HCT116 (cell line): Measurements from ENCODE around the gene UVRAG.

Source experiments
- CTCF ChIP-seq, 3 experiments: fragments of 200-600 bp in 1 of 3; sonication (generic) in 1 of 3; IDR thresholded peaks in 2 of 3; conservative IDR thresholded peaks in 1 of 3; 2 replicates each; pipeline ENCODE4 v1.5.1; 2012 to 2017; ENCODE audit warnings: low read depth in 2 of 3, low read length in 2 of 3, antibody characterized with exemption in 1 of 3, borderline replicate concordance in 1 of 3, control low read depth in 1 of 3, mild to moderate bottlenecking in 1 of 3, mixed read lengths in 1 of 3, mixed run types in 1 of 3, moderate library complexity in 1 of 3; ENCODE audit not compliant: insufficient read depth in 1 of 3
- RAD21 ChIP-seq: IDR thresholded peaks from 2 replicates; pipeline ENCODE4 v1.6.1; 2012; ENCODE audit warnings: low read depth, mild to moderate bottlenecking

GRCh38 chr11:75789521-75789920 lies 25.5 kb upstream of the UVRAG start:
- TF ChIP-seq CTCF (IDR thresholded peaks at IDR 0.05 in 2 of 3, conservative IDR thresholded peaks at IDR 0.05 in 1 of 3; ENCODE audit: borderline replicate concordance in 1 of 3, insufficient read depth in 1 of 3, low read depth in 2 of 3, low read length in 2 of 3) = no peak
- TF ChIP-seq RAD21 = no peak
